ENCODE data around the gene CLDN10.

CLDN10 gene

DNA sequence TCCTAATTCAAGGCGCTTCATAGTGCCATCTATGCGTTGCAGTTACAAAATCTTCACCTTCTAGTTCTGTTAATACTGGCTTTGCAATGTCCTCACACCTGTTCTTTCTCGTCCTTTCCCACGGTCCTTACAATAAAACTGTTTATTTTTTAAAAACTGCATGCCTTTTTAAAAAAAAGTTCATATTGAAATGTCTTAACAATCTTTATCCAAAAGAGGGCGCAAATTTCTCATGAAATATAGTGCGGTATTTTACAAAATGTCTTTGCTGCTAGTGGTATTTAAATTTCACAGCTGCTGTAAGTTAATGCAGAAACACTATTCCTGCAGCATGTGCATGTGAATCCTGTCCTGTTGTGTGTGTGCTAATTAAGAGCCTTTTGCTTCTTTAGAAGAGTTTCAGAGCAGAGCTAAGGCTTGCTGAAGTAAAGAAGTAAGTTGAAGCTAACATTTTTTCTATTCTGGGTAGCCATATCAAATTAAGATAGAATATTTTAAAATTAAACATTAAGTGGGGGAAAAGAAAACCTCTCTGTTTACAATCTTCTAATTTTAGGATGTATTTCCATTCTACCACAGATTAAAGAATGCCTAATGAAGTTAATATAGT is 15.8 kb upstream of the CLDN10 start:
- TF ChIP-seq CREB1 (IDR thresholded peaks at IDR 0.05; ENCODE audit: low read depth) (no peak), FOXM1 (IDR thresholded peaks at IDR 0.05; ENCODE audit: borderline replicate concordance, low read depth) (0 out of 2 replicates have a peak, but pooled peaks have one; percentile 32), YY1 (IDR thresholded peaks at IDR 0.05; ENCODE audit: low read depth) (no peak), RAD21 (IDR thresholded peaks at IDR 0.05; ENCODE audit: low read depth) (peak; percentile 59)

DNA sequence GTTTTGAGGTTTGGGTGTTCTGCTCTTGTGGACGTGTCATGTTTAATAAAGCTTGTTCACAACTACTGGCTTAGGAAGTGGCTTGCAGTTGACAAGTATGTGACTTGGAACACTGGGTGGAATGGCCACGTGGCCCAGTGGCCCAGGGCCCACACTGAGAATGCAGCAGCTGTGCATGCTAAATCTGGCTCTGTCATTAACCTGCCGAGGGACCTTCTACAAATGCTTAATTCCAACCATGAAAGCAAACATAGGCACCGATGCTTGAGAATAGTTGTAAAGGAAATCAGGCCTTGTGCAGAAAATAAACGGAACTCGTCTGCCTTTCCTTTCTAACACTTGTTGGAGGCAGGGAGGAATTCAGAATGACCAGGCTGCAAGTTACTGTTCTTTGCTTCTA is 11.6 kb upstream of the CLDN10 start:
- TF ChIP-seq EGR1 (IDR thresholded peaks at IDR 0.05) (no peak), RAD21 (IDR thresholded peaks at IDR 0.05; ENCODE audit: low read depth) (no peak), NFIC (IDR thresholded peaks at IDR 0.05) (no peak), CEBPB (IDR thresholded peaks at IDR 0.05) (no peak), FOXM1 (IDR thresholded peaks at IDR 0.05; ENCODE audit: borderline replicate concordance, low read depth) (no peak), YY1 (IDR thresholded peaks at IDR 0.05; ENCODE audit: low read depth) (no peak), CREB1 (IDR thresholded peaks at IDR 0.05; ENCODE audit: low read depth) (no peak), TCF12 (IDR thresholded peaks at IDR 0.05; ENCODE audit: low read depth) (no peak), TEAD4 (IDR thresholded peaks at IDR 0.05) (no peak), TAF1 (IDR thresholded peaks at IDR 0.05; ENCODE audit: low read depth) (no peak), EP300 (IDR thresholded peaks at IDR 0.05; ENCODE audit: borderline replicate concordance) (no peak), ZBTB7A (IDR thresholded peaks at IDR 0.05; ENCODE audit: low read depth) (no peak)
- TF ChIP-seq, protein P1, sequence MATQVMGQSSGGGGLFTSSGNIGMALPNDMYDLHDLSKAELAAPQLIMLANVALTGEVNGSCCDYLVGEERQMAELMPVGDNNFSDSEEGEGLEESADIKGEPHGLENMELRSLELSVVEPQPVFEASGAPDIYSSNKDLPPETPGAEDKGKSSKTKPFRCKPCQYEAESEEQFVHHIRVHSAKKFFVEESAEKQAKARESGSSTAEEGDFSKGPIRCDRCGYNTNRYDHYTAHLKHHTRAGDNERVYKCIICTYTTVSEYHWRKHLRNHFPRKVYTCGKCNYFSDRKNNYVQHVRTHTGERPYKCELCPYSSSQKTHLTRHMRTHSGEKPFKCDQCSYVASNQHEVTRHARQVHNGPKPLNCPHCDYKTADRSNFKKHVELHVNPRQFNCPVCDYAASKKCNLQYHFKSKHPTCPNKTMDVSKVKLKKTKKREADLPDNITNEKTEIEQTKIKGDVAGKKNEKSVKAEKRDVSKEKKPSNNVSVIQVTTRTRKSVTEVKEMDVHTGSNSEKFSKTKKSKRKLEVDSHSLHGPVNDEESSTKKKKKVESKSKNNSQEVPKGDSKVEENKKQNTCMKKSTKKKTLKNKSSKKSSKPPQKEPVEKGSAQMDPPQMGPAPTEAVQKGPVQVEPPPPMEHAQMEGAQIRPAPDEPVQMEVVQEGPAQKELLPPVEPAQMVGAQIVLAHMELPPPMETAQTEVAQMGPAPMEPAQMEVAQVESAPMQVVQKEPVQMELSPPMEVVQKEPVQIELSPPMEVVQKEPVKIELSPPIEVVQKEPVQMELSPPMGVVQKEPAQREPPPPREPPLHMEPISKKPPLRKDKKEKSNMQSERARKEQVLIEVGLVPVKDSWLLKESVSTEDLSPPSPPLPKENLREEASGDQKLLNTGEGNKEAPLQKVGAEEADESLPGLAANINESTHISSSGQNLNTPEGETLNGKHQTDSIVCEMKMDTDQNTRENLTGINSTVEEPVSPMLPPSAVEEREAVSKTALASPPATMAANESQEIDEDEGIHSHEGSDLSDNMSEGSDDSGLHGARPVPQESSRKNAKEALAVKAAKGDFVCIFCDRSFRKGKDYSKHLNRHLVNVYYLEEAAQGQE (IDR thresholded peaks at IDR 0.05; ENCODE audit: low read depth): no peak
- TF ChIP-seq, protein P2, sequence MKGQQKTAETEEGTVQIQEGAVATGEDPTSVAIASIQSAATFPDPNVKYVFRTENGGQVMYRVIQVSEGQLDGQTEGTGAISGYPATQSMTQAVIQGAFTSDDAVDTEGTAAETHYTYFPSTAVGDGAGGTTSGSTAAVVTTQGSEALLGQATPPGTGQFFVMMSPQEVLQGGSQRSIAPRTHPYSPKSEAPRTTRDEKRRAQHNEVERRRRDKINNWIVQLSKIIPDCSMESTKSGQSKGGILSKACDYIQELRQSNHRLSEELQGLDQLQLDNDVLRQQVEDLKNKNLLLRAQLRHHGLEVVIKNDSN (IDR thresholded peaks at IDR 0.05): no peak
- TF ChIP-seq, protein P3, sequence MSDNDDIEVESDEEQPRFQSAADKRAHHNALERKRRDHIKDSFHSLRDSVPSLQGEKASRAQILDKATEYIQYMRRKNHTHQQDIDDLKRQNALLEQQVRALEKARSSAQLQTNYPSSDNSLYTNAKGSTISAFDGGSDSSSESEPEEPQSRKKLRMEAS (IDR thresholded peaks at IDR 0.05): no peak

DNA sequence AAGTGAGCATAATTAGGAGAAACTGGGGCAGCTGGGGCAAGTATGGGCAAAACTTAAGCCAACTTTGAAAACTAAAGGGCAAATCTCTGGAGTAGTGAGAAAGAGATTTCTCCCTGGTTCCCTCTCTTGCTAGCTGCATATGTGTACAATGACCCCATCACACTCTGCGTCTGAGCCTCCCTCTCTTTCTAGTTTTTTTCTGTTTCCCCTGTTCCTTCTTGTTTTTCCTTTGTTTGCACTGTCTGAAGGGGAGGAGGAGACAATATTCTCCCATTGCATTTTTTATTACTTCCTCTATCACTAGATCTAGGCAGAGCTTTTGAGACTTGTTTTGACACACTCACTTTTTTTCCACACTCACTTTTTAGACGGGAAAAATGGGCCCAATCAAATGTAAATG is 11.2 kb upstream of the CLDN10 start:
- TF ChIP-seq EGR1 (IDR thresholded peaks at IDR 0.05) (no peak), YY1 (IDR thresholded peaks at IDR 0.05; ENCODE audit: low read depth) (no peak), NFIC (IDR thresholded peaks at IDR 0.05) (no peak), CEBPB (IDR thresholded peaks at IDR 0.05) (no peak), RAD21 (IDR thresholded peaks at IDR 0.05; ENCODE audit: low read depth) (no peak), TAF1 (IDR thresholded peaks at IDR 0.05; ENCODE audit: low read depth) (no peak)
- TF ChIP-seq, protein P3 (IDR thresholded peaks at IDR 0.05): no peak
- TF ChIP-seq, protein P1 (IDR thresholded peaks at IDR 0.05; ENCODE audit: low read depth): no peak

DNA sequence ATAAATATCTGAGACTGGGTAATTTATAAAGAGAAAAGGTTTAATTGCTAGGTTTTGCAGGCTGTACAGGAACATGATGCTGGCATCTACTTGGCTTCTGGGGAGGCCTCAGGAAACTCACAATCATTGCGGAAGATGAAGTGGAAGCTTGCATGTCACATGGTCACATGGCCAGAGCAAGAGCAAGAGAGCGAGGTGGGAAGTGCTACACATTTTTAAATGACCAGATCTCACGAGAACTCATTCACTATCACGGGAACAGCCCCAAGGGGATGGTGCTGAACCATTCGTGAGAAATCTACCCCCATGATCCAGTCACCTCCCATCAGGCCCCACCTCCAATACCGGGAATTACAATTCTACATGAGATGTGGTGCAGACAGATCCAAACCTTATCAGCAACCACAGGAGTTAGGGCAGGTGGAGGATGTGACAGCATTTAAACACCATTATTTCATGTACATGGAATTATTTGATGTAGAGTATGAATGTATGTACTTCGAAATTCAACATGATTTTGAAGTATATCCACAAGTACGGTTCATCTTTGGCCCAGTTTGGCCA is 10.5 kb upstream of the CLDN10 start:
- TF ChIP-seq ZBTB7A (IDR thresholded peaks at IDR 0.05; ENCODE audit: low read depth) (no peak), YY1 (IDR thresholded peaks at IDR 0.05; ENCODE audit: low read depth) (no peak), RAD21 (IDR thresholded peaks at IDR 0.05; ENCODE audit: low read depth) (no peak), FOXM1 (IDR thresholded peaks at IDR 0.05; ENCODE audit: borderline replicate concordance, low read depth) (no peak), TCF12 (IDR thresholded peaks at IDR 0.05; ENCODE audit: low read depth) (no peak), CEBPB (IDR thresholded peaks at IDR 0.05) (no peak), TAF1 (IDR thresholded peaks at IDR 0.05; ENCODE audit: low read depth) (no peak), EP300 (IDR thresholded peaks at IDR 0.05; ENCODE audit: borderline replicate concordance) (no peak)
- TF ChIP-seq, protein P1 (IDR thresholded peaks at IDR 0.05; ENCODE audit: low read depth): no peak
- TF ChIP-seq, protein P3 (IDR thresholded peaks at IDR 0.05): no peak

Data from Ishikawa (cell line).